ENCODE measurements around the gene OR51B6. TPM values are rescaled to one million over a fixed set of nuclear protein-coding genes. Genes with fewer than 3 reads are reported as not detected.

OR51B6 gene
- total and polyA plus RNA-seq, 2 experiments from 2014 or later = not detected

DNA sequence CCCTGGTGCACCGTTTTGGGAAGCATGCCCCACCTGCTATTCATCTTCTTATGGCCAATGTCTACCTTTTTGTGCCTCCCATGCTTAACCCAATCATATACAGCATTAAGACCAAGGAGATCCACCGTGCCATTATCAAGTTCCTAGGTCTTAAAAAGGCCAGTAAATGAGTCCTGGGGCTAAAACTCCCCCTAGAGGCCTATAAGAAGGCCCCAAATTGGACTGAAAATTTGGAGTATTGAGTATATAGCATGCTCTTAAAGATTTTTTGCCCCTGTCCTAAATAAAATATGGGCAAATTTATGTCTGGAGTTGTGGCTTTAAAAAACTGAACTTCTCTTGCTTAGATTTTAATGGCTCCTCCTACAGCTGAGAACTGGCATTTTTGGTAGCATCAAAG, 38.9 kb downstream of the OR51B6 start:
- no peaks in the 10 kb centered on the region for H3K36me3 ChIP-seq (replicated peaks; ENCODE audit: insufficient read depth, low read depth)
- no peak overlapping the region for H3K4me3 ChIP-seq
- H3K9me3 ChIP-seq (ENCODE audit: low read depth) = no peaks in the 10 kb centered on the region
- DNase-seq (ENCODE audit: low spot score) = no peak
- H2AFZ ChIP-seq = no peak overlapping the region
- H3K4me2 ChIP-seq = no peak overlapping the region
- no peaks in the 10 kb centered on the region for H3K9me2 ChIP-seq (replicated peaks; ENCODE audit: insufficient read depth)
- H3K27ac ChIP-seq = no peak overlapping the region
- H3K4me1 ChIP-seq (ENCODE audit: insufficient read depth) = no peaks in the 10 kb centered on the region
- TF ChIP-seq, protein P1, sequence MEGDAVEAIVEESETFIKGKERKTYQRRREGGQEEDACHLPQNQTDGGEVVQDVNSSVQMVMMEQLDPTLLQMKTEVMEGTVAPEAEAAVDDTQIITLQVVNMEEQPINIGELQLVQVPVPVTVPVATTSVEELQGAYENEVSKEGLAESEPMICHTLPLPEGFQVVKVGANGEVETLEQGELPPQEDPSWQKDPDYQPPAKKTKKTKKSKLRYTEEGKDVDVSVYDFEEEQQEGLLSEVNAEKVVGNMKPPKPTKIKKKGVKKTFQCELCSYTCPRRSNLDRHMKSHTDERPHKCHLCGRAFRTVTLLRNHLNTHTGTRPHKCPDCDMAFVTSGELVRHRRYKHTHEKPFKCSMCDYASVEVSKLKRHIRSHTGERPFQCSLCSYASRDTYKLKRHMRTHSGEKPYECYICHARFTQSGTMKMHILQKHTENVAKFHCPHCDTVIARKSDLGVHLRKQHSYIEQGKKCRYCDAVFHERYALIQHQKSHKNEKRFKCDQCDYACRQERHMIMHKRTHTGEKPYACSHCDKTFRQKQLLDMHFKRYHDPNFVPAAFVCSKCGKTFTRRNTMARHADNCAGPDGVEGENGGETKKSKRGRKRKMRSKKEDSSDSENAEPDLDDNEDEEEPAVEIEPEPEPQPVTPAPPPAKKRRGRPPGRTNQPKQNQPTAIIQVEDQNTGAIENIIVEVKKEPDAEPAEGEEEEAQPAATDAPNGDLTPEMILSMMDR (IDR thresholded peaks at IDR 0.05; ENCODE audit: poor library complexity) = no peak
- TF ChIP-seq EZH2 (IDR thresholded peaks at IDR 0.05; ENCODE audit: borderline replicate concordance) (no peak), EZH2phosphoT487 (IDR thresholded peaks at IDR 0.05; ENCODE audit: low read depth, severe bottlenecking, unreplicated experiment) (no peak)
- H3K27me3 ChIP-seq = no peaks in the 10 kb centered on the region
- H3K79me2 ChIP-seq = no peaks in the 10 kb centered on the region
- WGBS (ENCODE audit: low lambda C conversion rate, missing lambda C conversion rate) = 71% methylated on average over 2 of the region's 2 CpGs
- no peaks in the 10 kb centered on the region for H4K20me1 ChIP-seq (ENCODE audit: insufficient read depth, poor library complexity, severe bottlenecking)

DNA sequence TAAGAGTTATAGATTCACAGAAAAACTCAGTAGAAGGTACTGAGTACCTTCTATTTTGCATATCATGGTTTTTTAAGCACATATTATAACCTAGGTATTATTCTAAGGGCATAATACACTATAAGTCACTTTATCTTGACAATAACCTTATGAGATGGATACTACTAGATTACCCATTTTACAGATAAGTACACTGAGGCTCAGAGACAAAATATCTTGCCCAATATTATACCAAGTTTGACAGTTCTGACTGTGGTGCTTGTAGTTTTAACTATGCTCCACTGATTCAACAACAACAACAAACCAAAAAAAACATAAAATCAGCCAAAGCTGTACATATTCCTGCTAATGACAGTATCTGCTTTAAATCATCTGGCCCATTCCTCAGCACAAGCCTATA, 42.8 kb downstream of the OR51B6 start:
- no peaks in the 10 kb centered on the region for H4K20me1 ChIP-seq (ENCODE audit: insufficient read depth, poor library complexity, severe bottlenecking)
- H3K79me2 ChIP-seq = no peaks in the 10 kb centered on the region
- H3K9me3 ChIP-seq (ENCODE audit: low read depth) = no peaks in the 10 kb centered on the region
- H2AFZ ChIP-seq = no peak overlapping the region
- no peaks in the 10 kb centered on the region for H3K36me3 ChIP-seq (replicated peaks; ENCODE audit: insufficient read depth, low read depth)
- DNase-seq (ENCODE audit: low spot score) = no peak
- no peaks in the 10 kb centered on the region for H3K27me3 ChIP-seq
- no peaks in the 10 kb centered on the region for H3K9me2 ChIP-seq (replicated peaks; ENCODE audit: insufficient read depth)
- H3K4me2 ChIP-seq = no peak overlapping the region
- no peak for TF ChIP-seq EZH2phosphoT487 (IDR thresholded peaks at IDR 0.05; ENCODE audit: low read depth, severe bottlenecking, unreplicated experiment)
- TF ChIP-seq, protein P1 (IDR thresholded peaks at IDR 0.05; ENCODE audit: poor library complexity) = no peak
- no peak for TF ChIP-seq EZH2 (IDR thresholded peaks at IDR 0.05; ENCODE audit: borderline replicate concordance)
- no peak overlapping the region for H3K27ac ChIP-seq
- no peaks in the 10 kb centered on the region for H3K4me1 ChIP-seq (ENCODE audit: insufficient read depth)
- H3K4me3 ChIP-seq = no peak overlapping the region

DNA sequence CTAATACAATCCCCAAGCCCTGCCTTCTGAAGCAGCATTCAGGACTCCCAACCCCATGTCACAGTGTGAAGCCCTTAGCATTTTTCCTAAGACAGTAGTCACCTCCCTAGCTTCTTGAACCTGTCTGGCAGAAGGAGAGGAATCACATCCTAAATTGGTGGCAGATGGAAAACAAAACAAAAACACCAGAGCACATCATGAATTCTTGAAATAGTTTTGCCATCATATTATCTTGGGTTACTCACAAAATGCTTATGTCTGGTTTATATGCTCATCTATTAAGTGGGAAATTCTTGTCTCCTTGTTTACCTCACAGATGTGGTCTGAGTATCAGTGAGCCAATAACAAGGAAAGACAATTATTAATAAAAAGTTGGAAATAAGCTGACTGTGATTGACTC, 47.6 kb downstream of the OR51B6 start:
- H2AFZ ChIP-seq = no peak overlapping the region
- H3K4me3 ChIP-seq = no peak overlapping the region
- no peak overlapping the region for H3K27ac ChIP-seq
- no peak for DNase-seq (ENCODE audit: low spot score)
- H4K20me1 ChIP-seq (ENCODE audit: insufficient read depth, poor library complexity, severe bottlenecking) = no peaks in the 10 kb centered on the region
- no peaks in the 10 kb centered on the region for H3K79me2 ChIP-seq
- TF ChIP-seq, protein P1 (IDR thresholded peaks at IDR 0.05; ENCODE audit: poor library complexity) = no peak
- no peak for TF ChIP-seq EZH2 (IDR thresholded peaks at IDR 0.05; ENCODE audit: borderline replicate concordance)
- no peak for TF ChIP-seq EZH2phosphoT487 (IDR thresholded peaks at IDR 0.05; ENCODE audit: low read depth, severe bottlenecking, unreplicated experiment)
- no peaks in the 10 kb centered on the region for H3K9me2 ChIP-seq (replicated peaks; ENCODE audit: insufficient read depth)
- no peaks in the 10 kb centered on the region for H3K27me3 ChIP-seq
- H3K9me3 ChIP-seq (ENCODE audit: low read depth) = no peaks in the 10 kb centered on the region
- H3K36me3 ChIP-seq (replicated peaks; ENCODE audit: insufficient read depth, low read depth) = no peaks in the 10 kb centered on the region
- H3K4me2 ChIP-seq = no peak overlapping the region
- no peaks in the 10 kb centered on the region for H3K4me1 ChIP-seq (ENCODE audit: insufficient read depth)

Small RNA genes lying within 50 kb of the gene (small RNA-seq; reads per million reads assigned to genes)
- not detected for gene AC104389.3

Other genes with a start within 250 kb of the OR51B6 start
- not detected in 2 replicates for gene OR52A5, start 213.2 kb upstream of the OR51B6 start, total RNA-seq
- gene OR52A5, start 213.2 kb upstream of the OR51B6 start, polyA plus RNA-seq = not detected in 2 replicates
- gene OR52A1, start 196.8 kb upstream of the OR51B6 start, total RNA-seq = not detected in 2 replicates
- not detected in 2 replicates for gene OR52A1, start 196.8 kb upstream of the OR51B6 start, polyA plus RNA-seq
- not detected in 2 replicates for gene OR51V1, start 150.8 kb upstream of the OR51B6 start, total RNA-seq
- not detected in 2 replicates for gene OR51V1, start 150.8 kb upstream of the OR51B6 start, polyA plus RNA-seq
- not detected in 2 replicates for gene HBB, start 124.4 kb upstream of the OR51B6 start, total RNA-seq
- not detected in 2 replicates for gene HBB, start 124.4 kb upstream of the OR51B6 start, polyA plus RNA-seq
- not detected in 2 replicates for gene HBD, start 117.0 kb upstream of the OR51B6 start, total RNA-seq
- gene HBD, start 117.0 kb upstream of the OR51B6 start, polyA plus RNA-seq = not detected in 2 replicates
- not detected in 2 replicates for gene HBG1, start 101.7 kb upstream of the OR51B6 start, total RNA-seq
- not detected in 2 replicates for gene HBG1, start 101.7 kb upstream of the OR51B6 start, polyA plus RNA-seq
- gene HBG2, start 96.7 kb upstream of the OR51B6 start, total RNA-seq = not detected in 2 replicates
- 0.63 TPM in 1 of 2 replicates, not detected in the other for gene HBG2, start 96.7 kb upstream of the OR51B6 start, polyA plus RNA-seq
- 1.1 and 1.6 TPM in 2 replicates for gene HBE1, start 81.6 kb upstream of the OR51B6 start, total RNA-seq
- 0.25 and 1.5 TPM in 2 replicates for gene HBE1, start 81.6 kb upstream of the OR51B6 start, polyA plus RNA-seq
- not detected in 2 replicates for gene OR51B4, start 49.6 kb upstream of the OR51B6 start, total RNA-seq
- gene OR51B4, start 49.6 kb upstream of the OR51B6 start, polyA plus RNA-seq = 0.17 TPM in 1 of 2 replicates, not detected in the other
- not detected in 2 replicates for gene OR51B2, start 27.2 kb upstream of the OR51B6 start, total RNA-seq
- gene OR51B2, start 27.2 kb upstream of the OR51B6 start, polyA plus RNA-seq = not detected in 2 replicates
- 0.20 TPM in 1 of 2 replicates, not detected in the other for gene OR51B5, start 8.0 kb upstream of the OR51B6 start, total RNA-seq
- not detected in 2 replicates for gene OR51B5, start 8.0 kb upstream of the OR51B6 start, polyA plus RNA-seq
- gene OR51M1, start 32.3 kb downstream of the OR51B6 start, total RNA-seq = not detected in 2 replicates
- not detected in 2 replicates for gene OR51M1, start 32.3 kb downstream of the OR51B6 start, polyA plus RNA-seq
- gene OR51Q1, start 70.6 kb downstream of the OR51B6 start, total RNA-seq = not detected in 2 replicates
- not detected in 2 replicates for gene OR51Q1, start 70.6 kb downstream of the OR51B6 start, polyA plus RNA-seq
- gene OR51I1, start 90.0 kb downstream of the OR51B6 start, total RNA-seq = not detected in 2 replicates
- gene OR51I1, start 90.0 kb downstream of the OR51B6 start, polyA plus RNA-seq = not detected in 2 replicates
- not detected in 2 replicates for gene OR51I2, start 97.8 kb downstream of the OR51B6 start, total RNA-seq
- not detected in 2 replicates for gene OR51I2, start 97.8 kb downstream of the OR51B6 start, polyA plus RNA-seq
- not detected in 2 replicates for gene OR52D1, start 137.2 kb downstream of the OR51B6 start, total RNA-seq
- not detected in 2 replicates for gene OR52D1, start 137.2 kb downstream of the OR51B6 start, polyA plus RNA-seq
- 0.50 TPM in 1 of 2 replicates, not detected in the other for gene UBQLN3, start 158.4 kb downstream of the OR51B6 start, total RNA-seq
- not detected in 2 replicates for gene UBQLN3, start 158.4 kb downstream of the OR51B6 start, polyA plus RNA-seq
- 0.53 and 0.76 TPM in 2 replicates for gene UBQLNL, start 165.2 kb downstream of the OR51B6 start, total RNA-seq
- 0.52 TPM in 1 of 2 replicates, not detected in the other for gene UBQLNL, start 165.2 kb downstream of the OR51B6 start, polyA plus RNA-seq
- gene OR52H1, start 197.0 kb downstream of the OR51B6 start, total RNA-seq = 0.28 TPM in 1 of 2 replicates, not detected in the other
- gene OR52H1, start 197.0 kb downstream of the OR51B6 start, polyA plus RNA-seq = not detected in 2 replicates
- not detected in 2 replicates for gene OR52B6, start 229.4 kb downstream of the OR51B6 start, total RNA-seq
- not detected in 2 replicates for gene OR52B6, start 229.4 kb downstream of the OR51B6 start, polyA plus RNA-seq
- gene TRIM6, start 245.1 kb downstream of the OR51B6 start, total RNA-seq = 6.6 and 10.7 TPM in 2 replicates
- gene TRIM6, start 245.1 kb downstream of the OR51B6 start, polyA plus RNA-seq = 4.3 and 8.0 TPM in 2 replicates

Measured in hepatocyte (in vitro differentiated cells).